ENCODE results near the gene EXOSC3. TPM values are rescaled to one million over a fixed set of nuclear protein-coding genes. Genes with fewer than 3 reads are reported as not detected.
"Not testable (repeated sequence)": the region's sequence is repeated elsewhere in the genome, so short reads cannot be mapped to it uniquely, and the experiment has no call there.

Gene EXOSC3
- total and polyA plus RNA-seq, 9 donors = 20.2 to 28.3 (median 24.0) TPM

DNA sequence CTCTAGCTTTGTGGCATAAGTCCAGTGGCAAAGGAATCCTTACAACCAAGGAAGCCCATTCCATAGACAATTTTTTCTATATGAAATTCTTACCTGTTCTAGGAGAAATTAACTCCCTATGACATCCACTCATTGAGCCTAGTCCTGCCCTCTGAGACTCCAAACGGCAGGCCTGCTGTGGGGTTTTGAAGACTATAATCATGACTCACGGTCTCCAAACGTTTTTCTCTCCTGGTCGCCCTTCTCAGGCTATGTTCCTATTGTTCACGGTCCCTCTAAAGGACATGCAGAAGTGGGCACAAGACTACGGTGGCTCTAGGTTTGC is 611 bp downstream of the EXOSC3 start:
- no peak for DNase-seq
- H3K4me3 ChIP-seq (ENCODE audit: low read length) = peak overlapping the region; percentile 99
- H3K9me3 ChIP-seq (replicated peaks; ENCODE audit: control insufficient read depth, low read depth, low read length) = no peaks in the 10 kb centered on the region
- H3K27me3 ChIP-seq (ENCODE audit: control insufficient read depth, insufficient read depth, low read length) = peaks cover 13% of the 10 kb centered on the region
- peaks cover 7% of the 10 kb centered on the region for H3K4me1 ChIP-seq (ENCODE audit: control insufficient read depth, insufficient read depth, low read length)
- H3K27ac ChIP-seq (ENCODE audit: low read length) = no peak overlapping the region
- 0% methylated on average over 6 of the region's 6 CpGs for WGBS (ENCODE audit: insufficient coverage)
- peaks cover 27% of the 10 kb centered on the region for H3K36me3 ChIP-seq (ENCODE audit: control insufficient read depth, insufficient read depth, low read length)

DNA sequence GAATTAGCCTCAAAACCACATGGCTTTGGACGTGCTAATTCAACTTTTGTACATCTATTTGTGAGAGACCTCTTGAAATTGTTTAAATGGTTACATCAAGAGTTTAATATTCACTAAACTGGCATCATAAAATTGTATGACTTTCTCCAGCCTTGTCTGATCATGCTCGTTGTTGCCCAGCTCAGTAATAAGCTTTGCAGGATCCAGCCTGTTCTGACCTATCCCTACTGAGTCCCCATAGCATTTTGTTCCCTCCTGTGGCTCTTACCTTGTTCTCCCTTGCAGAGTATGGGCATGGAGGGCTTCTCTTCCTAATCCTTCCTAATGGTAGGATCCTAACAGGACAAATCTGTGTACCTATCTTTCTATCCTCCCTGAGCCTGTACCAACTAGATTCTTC is 6.3 kb downstream of the EXOSC3 start:
- DNase-seq = no peak
- Histone ChIP-seq H3K36me3 (ENCODE audit: control insufficient read depth, insufficient read depth, low read length) (peaks cover 61% of the 10 kb centered on the region), H3K27me3 (ENCODE audit: control insufficient read depth, insufficient read depth, low read length) (no peaks in the 10 kb centered on the region), H3K9me3 (replicated peaks; ENCODE audit: control insufficient read depth, low read depth, low read length) (no peaks in the 10 kb centered on the region), H3K4me3 (ENCODE audit: low read length) (no peak overlapping the region), H3K4me1 (ENCODE audit: control insufficient read depth, insufficient read depth, low read length) (no peaks in the 10 kb centered on the region), H3K27ac (ENCODE audit: low read length) (no peak overlapping the region)
- WGBS (ENCODE audit: insufficient coverage) = 88% methylated on average over 1 of the region's 2 CpGs

GRCh38 chr9:37776328-37776727 is 8.5 kb downstream of the EXOSC3 start:
- DNase-seq = no peak
- no CpG with 5 or more reads among the region's 5 CpGs for WGBS (ENCODE audit: insufficient coverage)
- Histone ChIP-seq H3K27ac (ENCODE audit: low read length) (no peak overlapping the region), H3K27me3 (ENCODE audit: control insufficient read depth, insufficient read depth, low read length) (no peaks in the 10 kb centered on the region), H3K4me3 (ENCODE audit: low read length) (no peak overlapping the region), H3K4me1 (ENCODE audit: control insufficient read depth, insufficient read depth, low read length) (no peaks in the 10 kb centered on the region), H3K36me3 (ENCODE audit: control insufficient read depth, insufficient read depth, low read length) (peaks cover 54% of the 10 kb centered on the region), H3K9me3 (replicated peaks; ENCODE audit: control insufficient read depth, low read depth, low read length) (no peaks in the 10 kb centered on the region)

- Histone ChIP-seq H3K4me1 (ENCODE audit: control insufficient read depth, insufficient read depth, low read length) (no peaks in the 10 kb centered on the region), H3K27me3 (ENCODE audit: control insufficient read depth, insufficient read depth, low read length) (no peaks in the 10 kb centered on the region), H3K4me3 (ENCODE audit: low read length) (no peak overlapping the region), H3K9me3 (replicated peaks; ENCODE audit: control insufficient read depth, low read depth, low read length) (no peaks in the 10 kb centered on the region), H3K27ac (ENCODE audit: low read length) (no peak overlapping the region), H3K36me3 (ENCODE audit: control insufficient read depth, insufficient read depth, low read length) (peaks cover 52% of the 10 kb centered on the region)
- 89% methylated on average over 1 of the region's 1 CpG for WGBS (ENCODE audit: insufficient coverage)
- DNase-seq = no peak
Measured at GRCh38 chr9:37775216-37775919, 9.5 kb downstream of the EXOSC3 start.

DNA sequence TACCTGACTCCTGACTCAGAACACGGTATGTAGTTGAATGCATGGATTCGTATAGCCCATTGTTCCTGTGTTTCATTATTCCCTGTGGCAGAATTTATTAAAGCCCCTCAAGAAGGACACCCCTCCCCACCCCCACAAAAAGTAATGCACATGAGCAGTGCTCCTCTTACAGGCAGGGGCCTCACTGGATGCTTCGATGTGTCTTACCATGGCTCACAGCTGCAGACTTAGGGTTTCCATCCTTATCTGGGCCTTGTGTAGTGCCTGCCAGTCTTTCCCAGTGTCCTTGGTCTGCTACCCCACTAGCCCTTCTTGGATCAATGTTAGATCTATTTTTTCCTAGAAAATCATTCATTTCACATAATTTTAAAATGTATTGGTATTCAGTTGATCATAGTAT is 14.9 kb downstream of the EXOSC3 start:
- no peaks in the 10 kb centered on the region for H3K9me3 ChIP-seq (replicated peaks; ENCODE audit: control insufficient read depth, low read depth, low read length)
- H3K4me1 ChIP-seq (ENCODE audit: control insufficient read depth, insufficient read depth, low read length) = no peaks in the 10 kb centered on the region
- 100% methylated on average over 2 of the region's 3 CpGs for WGBS (ENCODE audit: insufficient coverage)
- H3K36me3 ChIP-seq (ENCODE audit: control insufficient read depth, insufficient read depth, low read length) = peaks cover 36% of the 10 kb centered on the region
- H3K4me3 ChIP-seq (ENCODE audit: low read length) = no peak overlapping the region
- no peak overlapping the region for H3K27ac ChIP-seq (ENCODE audit: low read length)
- no peaks in the 10 kb centered on the region for H3K27me3 ChIP-seq (ENCODE audit: control insufficient read depth, insufficient read depth, low read length)
- DNase-seq = no peak

- Histone ChIP-seq H3K4me1 (ENCODE audit: control insufficient read depth, insufficient read depth, low read length) (no peaks in the 10 kb centered on the region), H3K36me3 (ENCODE audit: control insufficient read depth, insufficient read depth, low read length) (peaks cover 35% of the 10 kb centered on the region)
- DNase-seq = no peak
Measured at GRCh38 chr9:37769306-37769705, 15.6 kb downstream of the EXOSC3 start.

DNA sequence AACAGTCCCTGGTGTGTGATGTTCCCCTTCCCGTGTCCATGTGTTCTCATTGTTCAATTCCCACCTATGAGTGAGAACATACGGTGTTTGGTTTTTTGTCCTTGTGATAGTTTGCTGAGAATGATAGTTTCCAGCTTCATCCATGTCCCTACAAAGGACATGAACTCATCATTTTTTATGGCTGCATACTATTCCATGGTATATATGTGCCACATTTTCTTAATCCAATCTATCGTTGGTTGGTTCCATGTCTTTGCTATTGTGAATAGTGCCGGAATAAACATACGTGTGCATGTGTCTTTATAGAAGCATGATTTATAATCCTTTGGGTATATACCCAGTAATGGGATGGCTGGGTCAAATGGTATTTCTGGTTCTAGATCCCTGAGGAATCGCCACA is 19.6 kb downstream of the EXOSC3 start:
- H3K27ac ChIP-seq (ENCODE audit: low read length); H3K4me1 ChIP-seq (ENCODE audit: control insufficient read depth, insufficient read depth, low read length); H3K4me3 ChIP-seq (ENCODE audit: low read length); DNase-seq; H3K9me3 ChIP-seq (replicated peaks; ENCODE audit: control insufficient read depth, low read depth, low read length); H3K27me3 ChIP-seq (ENCODE audit: control insufficient read depth, insufficient read depth, low read length): not testable (repeated sequence)
- WGBS (ENCODE audit: insufficient coverage) = no CpG with 5 or more reads among the region's 6 CpGs
- peaks cover 12% of the 10 kb centered on the region for H3K36me3 ChIP-seq (ENCODE audit: control insufficient read depth, insufficient read depth, low read length)

More at GRCh38 chr9:37769306-37769705, 15.6 kb downstream of the EXOSC3 start:
- no peak overlapping the region for H3K4me3 ChIP-seq (ENCODE audit: low read length)
- 96% methylated on average over 2 of the region's 5 CpGs for WGBS (ENCODE audit: insufficient coverage)
- H3K9me3 ChIP-seq (replicated peaks; ENCODE audit: control insufficient read depth, low read depth, low read length) = no peaks in the 10 kb centered on the region
- H3K27me3 ChIP-seq (ENCODE audit: control insufficient read depth, insufficient read depth, low read length) = no peaks in the 10 kb centered on the region
- H3K27ac ChIP-seq (ENCODE audit: low read length) = no peak overlapping the region

- peaks cover 4% of the 10 kb centered on the region for H3K36me3 ChIP-seq (ENCODE audit: control insufficient read depth, insufficient read depth, low read length)
- H3K4me1 ChIP-seq (ENCODE audit: control insufficient read depth, insufficient read depth, low read length) = no peaks in the 10 kb centered on the region
- H3K27ac ChIP-seq (ENCODE audit: low read length) = no peak overlapping the region
- 79% methylated on average over 2 of the region's 3 CpGs for WGBS (ENCODE audit: insufficient coverage)
- no peak for DNase-seq
- H3K9me3 ChIP-seq (replicated peaks; ENCODE audit: control insufficient read depth, low read depth, low read length) = no peaks in the 10 kb centered on the region
- no peak overlapping the region for H3K4me3 ChIP-seq (ENCODE audit: low read length)
- H3K27me3 ChIP-seq (ENCODE audit: control insufficient read depth, insufficient read depth, low read length) = no peaks in the 10 kb centered on the region
Measured at GRCh38 chr9:37761511-37761910, 23.4 kb downstream of the EXOSC3 start.

DNA sequence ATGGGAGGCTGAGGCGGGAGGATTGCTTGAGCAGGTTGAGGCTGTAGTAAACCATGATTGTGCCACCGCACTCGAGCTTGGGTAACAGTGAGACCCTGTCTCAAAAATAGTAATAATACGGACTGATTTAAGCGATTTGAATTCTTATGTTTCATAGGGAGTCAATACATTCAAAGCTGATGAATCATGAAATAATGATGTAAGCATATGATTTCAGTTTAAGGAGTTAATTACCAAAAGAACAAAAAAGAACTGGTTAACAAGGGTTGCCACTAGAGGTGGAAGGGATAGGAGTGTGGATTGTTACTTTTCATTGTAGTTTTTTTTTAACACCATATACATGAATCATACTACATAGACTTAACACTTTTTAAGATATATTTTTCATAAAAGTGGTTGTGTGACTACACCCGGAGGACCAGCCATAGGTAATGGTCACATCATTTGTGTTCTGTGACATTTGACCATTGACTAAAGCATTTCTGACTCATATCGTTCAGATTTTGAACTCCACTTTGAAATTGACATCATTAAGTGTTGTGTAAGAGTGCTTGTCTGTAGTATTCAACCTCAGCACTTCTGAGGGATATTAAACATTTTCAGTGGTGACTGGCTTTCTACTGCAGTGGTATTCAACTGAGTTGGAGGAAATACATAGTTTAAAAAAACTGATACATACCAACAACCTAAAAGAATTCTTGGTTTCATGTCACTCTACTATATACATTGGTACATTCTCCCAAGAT is 24.3 kb downstream of the EXOSC3 start:
- Histone ChIP-seq H3K36me3 (ENCODE audit: control insufficient read depth, insufficient read depth, low read length) (peaks cover 4% of the 10 kb centered on the region), H3K27ac (ENCODE audit: low read length) (no peak overlapping the region), H3K4me1 (ENCODE audit: control insufficient read depth, insufficient read depth, low read length) (no peaks in the 10 kb centered on the region), H3K4me3 (ENCODE audit: low read length) (no peak overlapping the region), H3K9me3 (replicated peaks; ENCODE audit: control insufficient read depth, low read depth, low read length) (no peaks in the 10 kb centered on the region), H3K27me3 (ENCODE audit: control insufficient read depth, insufficient read depth, low read length) (no peaks in the 10 kb centered on the region)
- WGBS (ENCODE audit: insufficient coverage) = 90% methylated on average over 4 of the region's 7 CpGs
- DNase-seq = no peak

DNA sequence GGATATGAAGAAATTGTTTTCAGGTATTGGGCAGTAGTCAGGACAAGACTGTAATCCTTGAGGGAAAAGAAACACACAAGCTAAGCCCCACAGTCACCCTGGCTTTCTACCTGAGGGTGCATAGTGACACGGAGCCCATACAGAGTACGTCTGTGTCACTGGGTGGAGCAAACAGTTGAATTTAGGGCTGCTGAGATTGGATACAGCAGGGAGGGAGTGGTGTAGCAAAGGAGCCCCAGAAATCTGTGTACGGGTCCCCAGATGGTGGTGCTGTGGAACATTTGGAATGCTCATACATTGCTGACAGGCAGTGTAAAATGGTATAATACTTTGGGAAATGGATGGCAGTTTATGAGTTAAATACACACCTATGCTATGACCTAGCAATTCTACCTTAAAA is 26.1 kb downstream of the EXOSC3 start:
- DNase-seq = no peak
- H3K27me3 ChIP-seq (ENCODE audit: control insufficient read depth, insufficient read depth, low read length) = no peaks in the 10 kb centered on the region
- H3K4me1 ChIP-seq (ENCODE audit: control insufficient read depth, insufficient read depth, low read length) = peaks cover 4% of the 10 kb centered on the region
- H3K4me3 ChIP-seq (ENCODE audit: low read length) = no peak overlapping the region
- no peaks in the 10 kb centered on the region for H3K9me3 ChIP-seq (replicated peaks; ENCODE audit: control insufficient read depth, low read depth, low read length)
- no peak overlapping the region for H3K27ac ChIP-seq (ENCODE audit: low read length)
- no peaks in the 10 kb centered on the region for H3K36me3 ChIP-seq (ENCODE audit: control insufficient read depth, insufficient read depth, low read length)
- WGBS (ENCODE audit: insufficient coverage) = 75% methylated on average over 2 of the region's 3 CpGs

Data from muscle of leg (tissue), 11 donors.